Activated CD8-positive, alpha-beta memory T cell treated with anti-CD3 and anti-CD28 coated beads, Interleukin-2, amount 50 U/mL, for 4 hours (primary cell): ENCODE results near the gene SGMS1.

Experiments used
- DNase-seq: peaks from one replicate; pipeline ENCODE4 v3.0.0-alpha.2; 2020

The SGMS1 gene

GRCh38 chr10:50324680-50325393, 298.9 kb downstream of the SGMS1 start:
- no peak for DNase-seq

GRCh38 chr10:50324046-50324445, 299.7 kb downstream of the SGMS1 start:
- DNase-seq, result no peak

GRCh38 chr10:50322077-50322476, 301.7 kb downstream of the SGMS1 start:
- DNase-seq, result no peak

- DNase-seq, result no peak
Measured at GRCh38 chr10:50318129-50318528, 305.6 kb downstream of the SGMS1 start.

GRCh38 chr10:50316695-50317648, 306.8 kb downstream of the SGMS1 start:
- DNase-seq, result no peak

- DNase-seq, result no peak
Measured at GRCh38 chr10:50316174-50316573, 307.6 kb downstream of the SGMS1 start.

- no peak for DNase-seq
Measured at GRCh38 chr10:50315424-50315823, 308.3 kb downstream of the SGMS1 start.

GRCh38 chr10:50314169-50315071, 309.3 kb downstream of the SGMS1 start:
- DNase-seq, result no peak

- no peak for DNase-seq
Measured at GRCh38 chr10:50312464-50313437, 311.0 kb downstream of the SGMS1 start.

GRCh38 chr10:50310560-50311174, 313.1 kb downstream of the SGMS1 start:
- DNase-seq, result no peak

- DNase-seq, result no peak
Measured at GRCh38 chr10:50309342-50309741, 314.4 kb downstream of the SGMS1 start.

- DNase-seq, result no peak
Measured at GRCh38 chr10:50304660-50305059, 319.1 kb downstream of the SGMS1 start.

- DNase-seq, result no peak
Measured at GRCh38 chr10:50299948-50300669, 323.6 kb downstream of the SGMS1 start.

GRCh38 chr10:50295367-50295766, 328.4 kb downstream of the SGMS1 start:
- DNase-seq, result no peak

- no peak for DNase-seq
Measured at GRCh38 chr10:50294582-50294981, 329.2 kb downstream of the SGMS1 start.

- DNase-seq, result no peak
Measured at GRCh38 chr10:50293513-50294313, 330.0 kb downstream of the SGMS1 start.

- no peak for DNase-seq
Measured at GRCh38 chr10:50291261-50291850, 332.4 kb downstream of the SGMS1 start.

- DNase-seq, result no peak
Measured at GRCh38 chr10:50289196-50289595, 334.6 kb downstream of the SGMS1 start.
